Measurements from ENCODE around the gene EFNA4. TPM values are rescaled to one million over a fixed set of nuclear protein-coding genes. Genes with fewer than 3 reads are reported as not detected.

Gene EFNA4
- total and polyA plus RNA-seq, 4 donors, result 1.8 to 4.7 (median 3.3) TPM

- peaks cover 0 to 2% (median 0%) of the 10 kb centered on the region in 4 donors for H3K36me3 ChIP-seq (ENCODE audit: control insufficient read depth in 4 of 4, insufficient read depth in 3 of 4, low read depth in 1 of 4, low read length in 3 of 4)
- H3K4me1 ChIP-seq (ENCODE audit: control insufficient read depth in 4 of 4, insufficient read depth in 4 of 4, low read length in 3 of 4), result peaks cover 4 to 12% (median 7%) of the 10 kb centered on the region in 4 donors
- no peak overlapping the region for H3K27ac ChIP-seq (ENCODE audit: low read depth in 1 of 2, low read length in 2 of 2)
- no peak overlapping the region for H3K9ac ChIP-seq (ENCODE audit: low read depth in 1 of 2, low read length in 2 of 2)
- H3K4me3 ChIP-seq (ENCODE audit: low read depth in 1 of 3, low read length in 3 of 3), result no peak overlapping the region
- DNase-seq (ENCODE audit: low spot score), result no peak
- WGBS, result 68% methylated on average over 7 of the region's 7 CpGs
- no peaks in the 10 kb centered on the region for H3K9me3 ChIP-seq (ENCODE audit: control insufficient read depth in 4 of 4, low read length in 3 of 4)
- TF ChIP-seq EGR1 (IDR thresholded peaks at IDR 0.05; ENCODE audit: low read depth in 2 of 2) (no peak), NR2F2 (IDR thresholded peaks at IDR 0.05) (no peak), JUND (IDR thresholded peaks at IDR 0.05) (no peak), YY1 (IDR thresholded peaks at IDR 0.05) (no peak), CTCF (IDR thresholded peaks at IDR 0.05; ENCODE audit: low read depth, low read length, missing input control) (no peak), RXRA (IDR thresholded peaks at IDR 0.05) (no peak), FOXA1 (IDR thresholded peaks at IDR 0.05) (no peak), GABPA (IDR thresholded peaks at IDR 0.05 in 1 of 2, conservative IDR thresholded peaks at IDR 0.05 in 1 of 2) (no peak), FOXA2 (IDR thresholded peaks at IDR 0.05) (no peak), TAF1 (conservative IDR thresholded peaks at IDR 0.05) (no peak), RAD21 (IDR thresholded peaks at IDR 0.05) (no peak)
- no peaks in the 10 kb centered on the region for H3K27me3 ChIP-seq (ENCODE audit: control insufficient read depth in 4 of 4, insufficient read depth in 4 of 4, low read length in 3 of 4)
These were observed 9.2 kb downstream of the EFNA4 start for GRCh38 chr1:155072531-155073289.

DNA sequence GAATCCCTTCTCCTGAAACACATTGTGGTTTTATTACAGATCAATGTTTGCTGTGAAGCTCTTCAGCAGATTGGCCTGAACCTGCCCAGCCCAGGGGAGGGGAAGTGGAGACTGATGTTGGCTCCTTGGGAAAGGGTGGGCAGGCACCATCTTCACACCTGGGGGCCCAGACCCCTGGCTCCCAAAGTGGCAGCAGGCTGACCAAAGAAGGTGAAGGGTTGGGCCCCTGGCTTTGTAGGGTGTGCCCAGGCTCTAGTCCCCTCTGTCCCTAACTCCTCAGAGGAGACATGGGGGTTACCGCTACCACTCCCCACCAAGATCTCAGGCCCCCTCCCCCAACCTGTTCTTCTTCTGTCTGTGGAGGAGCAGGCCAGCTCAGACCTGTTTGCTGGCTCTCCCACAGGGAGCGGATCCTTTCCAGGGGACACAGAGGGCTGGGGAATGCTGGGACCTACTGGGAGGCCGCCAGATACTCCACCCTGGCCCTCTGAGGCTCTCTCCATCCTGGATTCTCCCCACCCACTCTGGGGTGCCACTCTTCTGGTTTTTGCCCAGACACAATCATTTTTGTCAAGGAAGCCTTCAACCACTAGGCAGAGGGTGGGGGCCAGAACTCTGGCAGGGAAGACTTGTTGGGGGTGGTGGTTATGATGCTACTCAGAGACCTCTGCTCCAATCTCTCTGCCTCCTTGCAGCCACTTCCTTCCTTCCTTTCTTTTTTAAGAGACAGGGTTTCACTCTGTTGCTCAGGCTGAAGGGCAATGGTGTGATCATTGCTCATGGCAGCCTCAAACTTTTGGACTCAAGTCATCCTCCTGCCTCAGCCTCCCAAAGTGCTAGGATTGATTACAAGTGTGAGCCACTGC, 10.1 kb downstream of the EFNA4 start:
- Histone ChIP-seq H3K27ac (ENCODE audit: low read depth in 1 of 2, low read length in 2 of 2) (no peak overlapping the region), H3K4me3 (ENCODE audit: low read depth in 1 of 3, low read length in 3 of 3) (no peak overlapping the region), H3K36me3 (ENCODE audit: control insufficient read depth in 4 of 4, insufficient read depth in 3 of 4, low read depth in 1 of 4, low read length in 3 of 4) (peaks cover 0 to 2% (median 0%) of the 10 kb centered on the region in 4 donors), H3K9ac (ENCODE audit: low read depth in 1 of 2, low read length in 2 of 2) (no peak overlapping the region), H3K27me3 (ENCODE audit: control insufficient read depth in 4 of 4, insufficient read depth in 4 of 4, low read length in 3 of 4) (no peaks in the 10 kb centered on the region), H3K4me1 (ENCODE audit: control insufficient read depth in 4 of 4, insufficient read depth in 4 of 4, low read length in 3 of 4) (peaks cover 4 to 12% (median 7%) of the 10 kb centered on the region in 4 donors), H3K9me3 (ENCODE audit: control insufficient read depth in 4 of 4, low read length in 3 of 4) (no peaks in the 10 kb centered on the region)
- DNase-seq (ENCODE audit: low spot score), result no peak
- TF ChIP-seq REST (IDR thresholded peaks at IDR 0.05) (no peak), NR2F2 (IDR thresholded peaks at IDR 0.05) (no peak), GABPA (IDR thresholded peaks at IDR 0.05 in 1 of 2, conservative IDR thresholded peaks at IDR 0.05 in 1 of 2) (no peak), EGR1 (IDR thresholded peaks at IDR 0.05; ENCODE audit: low read depth in 2 of 2) (no peak), SP1 (IDR thresholded peaks at IDR 0.05) (no peak), RAD21 (IDR thresholded peaks at IDR 0.05) (no peak), CTCF (IDR thresholded peaks at IDR 0.05; ENCODE audit: low read depth, low read length, missing input control) (no peak), FOXA1 (IDR thresholded peaks at IDR 0.05) (no peak), RXRA (IDR thresholded peaks at IDR 0.05) (no peak), HNF4A (conservative IDR thresholded peaks at IDR 0.05) (no peak), MAX (IDR thresholded peaks at IDR 0.05) (no peak), TAF1 (conservative IDR thresholded peaks at IDR 0.05) (no peak), JUND (IDR thresholded peaks at IDR 0.05) (no peak), HNF4G (IDR thresholded peaks at IDR 0.05) (no peak), FOXA2 (IDR thresholded peaks at IDR 0.05) (no peak), YY1 (IDR thresholded peaks at IDR 0.05) (no peak)
- TF ChIP-seq, protein P1, sequence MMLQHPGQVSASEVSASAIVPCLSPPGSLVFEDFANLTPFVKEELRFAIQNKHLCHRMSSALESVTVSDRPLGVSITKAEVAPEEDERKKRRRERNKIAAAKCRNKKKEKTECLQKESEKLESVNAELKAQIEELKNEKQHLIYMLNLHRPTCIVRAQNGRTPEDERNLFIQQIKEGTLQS (IDR thresholded peaks at IDR 0.05), result no peak
- TF ChIP-seq, protein P2, sequence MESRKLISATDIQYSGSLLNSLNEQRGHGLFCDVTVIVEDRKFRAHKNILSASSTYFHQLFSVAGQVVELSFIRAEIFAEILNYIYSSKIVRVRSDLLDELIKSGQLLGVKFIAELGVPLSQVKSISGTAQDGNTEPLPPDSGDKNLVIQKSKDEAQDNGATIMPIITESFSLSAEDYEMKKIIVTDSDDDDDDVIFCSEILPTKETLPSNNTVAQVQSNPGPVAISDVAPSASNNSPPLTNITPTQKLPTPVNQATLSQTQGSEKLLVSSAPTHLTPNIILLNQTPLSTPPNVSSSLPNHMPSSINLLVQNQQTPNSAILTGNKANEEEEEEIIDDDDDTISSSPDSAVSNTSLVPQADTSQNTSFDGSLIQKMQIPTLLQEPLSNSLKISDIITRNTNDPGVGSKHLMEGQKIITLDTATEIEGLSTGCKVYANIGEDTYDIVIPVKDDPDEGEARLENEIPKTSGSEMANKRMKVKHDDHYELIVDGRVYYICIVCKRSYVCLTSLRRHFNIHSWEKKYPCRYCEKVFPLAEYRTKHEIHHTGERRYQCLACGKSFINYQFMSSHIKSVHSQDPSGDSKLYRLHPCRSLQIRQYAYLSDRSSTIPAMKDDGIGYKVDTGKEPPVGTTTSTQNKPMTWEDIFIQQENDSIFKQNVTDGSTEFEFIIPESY (IDR thresholded peaks at IDR 0.05), result no peak
- 92% methylated on average over 3 of the region's 3 CpGs for WGBS

All from liver (tissue), 9 donors.